Loucy (cell line): ENCODE results near the gene ATOSA.

Experiments used
- EZH2phosphoT487 ChIP-seq: fragments of 200-600 bp; IDR thresholded peaks from 2 replicates; pipeline ENCODE4 v1.6.1; 2018; ENCODE audit warnings: antibody characterized with exemption, mild to moderate bottlenecking, moderate library complexity, borderline replicate concordance
- TF ChIP-seq, protein P1 (sequence below): fragments of 200-600 bp; sonication (generic); conservative IDR thresholded peaks from 2 replicates; pipeline ENCODE4 v1.5.1; 2014; ENCODE audit warnings: mild to moderate bottlenecking, antibody characterized with exemption, low read length

GRCh38 chr15:52673734-52674133 lies 5.5 kb downstream of the ATOSA start:
- TF ChIP-seq, protein P1, sequence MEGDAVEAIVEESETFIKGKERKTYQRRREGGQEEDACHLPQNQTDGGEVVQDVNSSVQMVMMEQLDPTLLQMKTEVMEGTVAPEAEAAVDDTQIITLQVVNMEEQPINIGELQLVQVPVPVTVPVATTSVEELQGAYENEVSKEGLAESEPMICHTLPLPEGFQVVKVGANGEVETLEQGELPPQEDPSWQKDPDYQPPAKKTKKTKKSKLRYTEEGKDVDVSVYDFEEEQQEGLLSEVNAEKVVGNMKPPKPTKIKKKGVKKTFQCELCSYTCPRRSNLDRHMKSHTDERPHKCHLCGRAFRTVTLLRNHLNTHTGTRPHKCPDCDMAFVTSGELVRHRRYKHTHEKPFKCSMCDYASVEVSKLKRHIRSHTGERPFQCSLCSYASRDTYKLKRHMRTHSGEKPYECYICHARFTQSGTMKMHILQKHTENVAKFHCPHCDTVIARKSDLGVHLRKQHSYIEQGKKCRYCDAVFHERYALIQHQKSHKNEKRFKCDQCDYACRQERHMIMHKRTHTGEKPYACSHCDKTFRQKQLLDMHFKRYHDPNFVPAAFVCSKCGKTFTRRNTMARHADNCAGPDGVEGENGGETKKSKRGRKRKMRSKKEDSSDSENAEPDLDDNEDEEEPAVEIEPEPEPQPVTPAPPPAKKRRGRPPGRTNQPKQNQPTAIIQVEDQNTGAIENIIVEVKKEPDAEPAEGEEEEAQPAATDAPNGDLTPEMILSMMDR = no peak
- no peak for TF ChIP-seq EZH2phosphoT487
